HL-60 (cell line): ENCODE results near the gene ARFGAP1.

Experiments used
- DNase-seq, 2 experiments: peaks; one replicate each; pipeline ENCODE4 v3.0.0-alpha.2; 2010 to 2020; ENCODE audit warnings: low read depth in 1 of 2, low spot score in 1 of 2
- H3K27ac ChIP-seq: fragments of 250-450 bp; sonication (Bioruptor Pico); replicated peaks from 2 replicates; pipeline ENCODE4 v1.5.1; 2020; ENCODE audit warnings: mild to moderate bottlenecking, moderate library complexity
- H3K27me3 ChIP-seq: fragments of 250-450 bp; sonication (Bioruptor Pico); 2 replicates; pipeline ENCODE4 v1.5.1; 2021; ENCODE audit warnings: mild to moderate bottlenecking, moderate library complexity; ENCODE audit not compliant: insufficient read depth, poor library complexity, severe bottlenecking
- H3K4me3 ChIP-seq: replicated peaks from 2 replicates; pipeline ENCODE4 v1.5.1; 2011; ENCODE audit warnings: mild to moderate bottlenecking, control low read depth, low read length; ENCODE audit not compliant: insufficient read depth
- GABPA ChIP-seq: IDR thresholded peaks from 2 replicates; pipeline ENCODE4 v1.6.1; 2012; ENCODE audit warnings: low read depth
- POLR2AphosphoS5 ChIP-seq: IDR thresholded peaks from 2 replicates; pipeline ENCODE4 v1.6.1; 2012; ENCODE audit warnings: low read depth
- SPI1 ChIP-seq: IDR thresholded peaks from 2 replicates; pipeline ENCODE4 v1.6.1; 2012; ENCODE audit warnings: low read depth, mild to moderate bottlenecking, borderline replicate concordance
- TF ChIP-seq, protein P1 (sequence below): IDR thresholded peaks from one replicate; pipeline ENCODE4 v1.5.1; 2011; ENCODE audit warnings: low read length, control low read depth, inconsistent platforms; ENCODE audit not compliant: insufficient read depth
- TF ChIP-seq, protein P2 (sequence below): IDR thresholded peaks from 2 replicates; pipeline ENCODE4 v1.6.1; 2012; ENCODE audit warnings: low read depth; ENCODE audit not compliant: insufficient replicate concordance

ARFGAP1 gene

DNA sequence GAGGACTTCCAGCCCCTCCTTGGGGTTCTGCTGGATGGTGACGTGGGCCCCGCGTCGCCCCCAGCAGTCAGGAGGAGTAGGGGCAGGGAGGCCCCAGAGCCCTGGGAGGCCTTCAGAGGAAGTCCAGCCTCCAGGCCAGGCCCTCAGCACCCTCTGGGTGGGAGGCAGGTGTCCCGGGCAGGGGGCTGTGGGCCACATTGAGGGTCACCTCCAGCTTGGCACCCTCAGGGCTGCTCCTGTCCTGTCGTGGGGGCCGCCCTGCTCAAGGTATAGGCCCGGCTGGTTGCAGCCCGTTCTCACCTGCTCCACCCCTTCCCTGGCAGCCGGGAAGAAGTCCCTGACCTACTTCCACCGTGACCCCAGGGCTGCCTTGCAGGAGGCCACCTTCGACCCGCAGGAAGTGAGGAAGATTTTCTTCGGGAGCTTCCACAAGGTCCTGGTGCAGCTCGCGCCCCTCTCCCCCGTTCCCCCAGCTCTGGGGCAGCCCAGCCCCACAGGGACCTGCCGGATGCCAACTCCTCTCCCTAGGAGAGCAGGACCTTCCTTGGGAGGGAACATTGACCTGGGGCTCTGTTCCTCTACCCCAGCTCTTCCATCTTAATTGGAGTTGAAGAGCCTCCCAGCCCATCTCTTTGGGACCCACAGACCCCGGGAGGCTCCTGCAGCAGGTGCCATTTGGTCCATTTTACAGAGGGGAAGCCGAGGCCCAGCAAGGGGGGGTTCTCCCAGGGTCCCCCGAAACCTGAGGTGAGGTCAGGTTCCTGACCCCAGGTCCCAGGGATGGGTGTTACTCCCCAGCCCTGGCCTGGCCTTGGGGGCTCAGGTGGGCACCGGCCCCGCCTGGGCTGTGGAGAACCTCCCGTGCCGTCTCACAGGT is 46.8 kb downstream of the ARFGAP1 start:
- Histone ChIP-seq H3K27me3 (no peaks in the 10 kb centered on the region), H3K4me3 (no peak overlapping the region), H3K27ac (no peak overlapping the region)
- DNase-seq: no peak
- TF ChIP-seq POLR2AphosphoS5 (no peak), GABPA (no peak), SPI1 (no peak)
- TF ChIP-seq, protein P1, sequence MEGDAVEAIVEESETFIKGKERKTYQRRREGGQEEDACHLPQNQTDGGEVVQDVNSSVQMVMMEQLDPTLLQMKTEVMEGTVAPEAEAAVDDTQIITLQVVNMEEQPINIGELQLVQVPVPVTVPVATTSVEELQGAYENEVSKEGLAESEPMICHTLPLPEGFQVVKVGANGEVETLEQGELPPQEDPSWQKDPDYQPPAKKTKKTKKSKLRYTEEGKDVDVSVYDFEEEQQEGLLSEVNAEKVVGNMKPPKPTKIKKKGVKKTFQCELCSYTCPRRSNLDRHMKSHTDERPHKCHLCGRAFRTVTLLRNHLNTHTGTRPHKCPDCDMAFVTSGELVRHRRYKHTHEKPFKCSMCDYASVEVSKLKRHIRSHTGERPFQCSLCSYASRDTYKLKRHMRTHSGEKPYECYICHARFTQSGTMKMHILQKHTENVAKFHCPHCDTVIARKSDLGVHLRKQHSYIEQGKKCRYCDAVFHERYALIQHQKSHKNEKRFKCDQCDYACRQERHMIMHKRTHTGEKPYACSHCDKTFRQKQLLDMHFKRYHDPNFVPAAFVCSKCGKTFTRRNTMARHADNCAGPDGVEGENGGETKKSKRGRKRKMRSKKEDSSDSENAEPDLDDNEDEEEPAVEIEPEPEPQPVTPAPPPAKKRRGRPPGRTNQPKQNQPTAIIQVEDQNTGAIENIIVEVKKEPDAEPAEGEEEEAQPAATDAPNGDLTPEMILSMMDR: no peak
- TF ChIP-seq, protein P2, sequence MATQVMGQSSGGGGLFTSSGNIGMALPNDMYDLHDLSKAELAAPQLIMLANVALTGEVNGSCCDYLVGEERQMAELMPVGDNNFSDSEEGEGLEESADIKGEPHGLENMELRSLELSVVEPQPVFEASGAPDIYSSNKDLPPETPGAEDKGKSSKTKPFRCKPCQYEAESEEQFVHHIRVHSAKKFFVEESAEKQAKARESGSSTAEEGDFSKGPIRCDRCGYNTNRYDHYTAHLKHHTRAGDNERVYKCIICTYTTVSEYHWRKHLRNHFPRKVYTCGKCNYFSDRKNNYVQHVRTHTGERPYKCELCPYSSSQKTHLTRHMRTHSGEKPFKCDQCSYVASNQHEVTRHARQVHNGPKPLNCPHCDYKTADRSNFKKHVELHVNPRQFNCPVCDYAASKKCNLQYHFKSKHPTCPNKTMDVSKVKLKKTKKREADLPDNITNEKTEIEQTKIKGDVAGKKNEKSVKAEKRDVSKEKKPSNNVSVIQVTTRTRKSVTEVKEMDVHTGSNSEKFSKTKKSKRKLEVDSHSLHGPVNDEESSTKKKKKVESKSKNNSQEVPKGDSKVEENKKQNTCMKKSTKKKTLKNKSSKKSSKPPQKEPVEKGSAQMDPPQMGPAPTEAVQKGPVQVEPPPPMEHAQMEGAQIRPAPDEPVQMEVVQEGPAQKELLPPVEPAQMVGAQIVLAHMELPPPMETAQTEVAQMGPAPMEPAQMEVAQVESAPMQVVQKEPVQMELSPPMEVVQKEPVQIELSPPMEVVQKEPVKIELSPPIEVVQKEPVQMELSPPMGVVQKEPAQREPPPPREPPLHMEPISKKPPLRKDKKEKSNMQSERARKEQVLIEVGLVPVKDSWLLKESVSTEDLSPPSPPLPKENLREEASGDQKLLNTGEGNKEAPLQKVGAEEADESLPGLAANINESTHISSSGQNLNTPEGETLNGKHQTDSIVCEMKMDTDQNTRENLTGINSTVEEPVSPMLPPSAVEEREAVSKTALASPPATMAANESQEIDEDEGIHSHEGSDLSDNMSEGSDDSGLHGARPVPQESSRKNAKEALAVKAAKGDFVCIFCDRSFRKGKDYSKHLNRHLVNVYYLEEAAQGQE: no peak

GRCh38 chr20:63320041-63320511 is 47.5 kb downstream of the ARFGAP1 start:
- Histone ChIP-seq H3K4me3 (no peak overlapping the region), H3K27me3 (no peaks in the 10 kb centered on the region)
- TF ChIP-seq GABPA (no peak), SPI1 (no peak), POLR2AphosphoS5 (no peak)
- TF ChIP-seq, protein P1: no peak
- TF ChIP-seq, protein P2: no peak

DNA sequence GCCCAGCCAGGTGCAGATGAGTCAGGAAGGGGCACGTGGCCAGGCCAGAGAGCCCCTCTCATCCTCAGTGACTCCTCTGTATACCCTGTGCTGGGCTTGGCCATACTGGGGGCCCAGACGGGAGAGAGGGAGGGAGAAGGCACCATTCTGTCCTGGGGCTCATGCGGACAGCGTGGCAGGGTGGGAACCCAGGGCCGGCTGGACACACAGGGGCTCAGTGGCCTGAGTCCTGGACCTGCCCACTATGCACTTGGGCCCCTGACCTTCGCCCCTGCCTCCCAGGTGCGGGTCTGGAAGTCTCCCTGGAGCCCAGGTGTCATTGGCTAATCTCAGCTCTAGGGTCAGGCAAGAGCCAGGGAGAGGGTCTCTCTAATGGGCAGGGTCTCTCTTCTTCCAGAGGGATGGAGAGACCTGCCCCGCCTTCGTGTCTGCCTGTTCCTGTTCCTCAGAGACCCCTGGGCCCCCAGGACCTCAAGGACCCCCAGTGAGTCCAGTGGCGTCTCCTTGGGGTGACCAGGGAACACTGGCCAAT is 48.1 kb downstream of the ARFGAP1 start:
- DNase-seq: no peak
- H3K4me3 ChIP-seq: no peak overlapping the region
- TF ChIP-seq GABPA (no peak), SPI1 (no peak), POLR2AphosphoS5 (no peak)
- TF ChIP-seq, protein P1: no peak
- TF ChIP-seq, protein P2: no peak
- no peaks in the 10 kb centered on the region for H3K27me3 ChIP-seq
- no peak overlapping the region for H3K27ac ChIP-seq

More at GRCh38 chr20:63320041-63320511, 47.5 kb downstream of the ARFGAP1 start:
- no peak for DNase-seq
- H3K27ac ChIP-seq: no peak overlapping the region
